Activated naive CD4-positive, alpha-beta T cell treated with Interleukin-2 at 50 U/mL for 16 hours (primary cell): ENCODE measurements around the gene HHATL.

Experiments
- DNase-seq: peaks from one replicate; pipeline ENCODE4 v3.0.0-alpha.2; 2020

Gene HHATL

GRCh38 chr3:42696356-42697288, 6.0 kb downstream of the HHATL start:
- DNase-seq: no peak

- no peak for DNase-seq
These were observed 8.2 kb downstream of the HHATL start for GRCh38 chr3:42694366-42694765.

GRCh38 chr3:42693530-42693930, 9.1 kb downstream of the HHATL start:
- DNase-seq: no peak

- no peak for DNase-seq
These were observed 9.7 kb downstream of the HHATL start for GRCh38 chr3:42692667-42693529.

GRCh38 chr3:42691816-42692666, 10.6 kb downstream of the HHATL start:
- DNase-seq: no peak

- DNase-seq: no peak
These were observed 11.6 kb downstream of the HHATL start for GRCh38 chr3:42690766-42691680.

- no peak for DNase-seq
These were observed 12.4 kb downstream of the HHATL start for GRCh38 chr3:42690191-42690590.

GRCh38 chr3:42689421-42690014, 13.1 kb downstream of the HHATL start:
- DNase-seq: no peak

GRCh38 chr3:42688487-42689420, 13.8 kb downstream of the HHATL start:
- no peak for DNase-seq

- DNase-seq: no peak
These were observed 14.6 kb downstream of the HHATL start for GRCh38 chr3:42688016-42688415.

GRCh38 chr3:42686832-42687650, 15.6 kb downstream of the HHATL start:
- DNase-seq: no peak

- DNase-seq: no peak
These were observed 16.4 kb downstream of the HHATL start for GRCh38 chr3:42685891-42686820.

- DNase-seq: no peak
These were observed 17.2 kb downstream of the HHATL start, which contains the start of gene KLHL40 for GRCh38 chr3:42685363-42685881. KLHL40 (plus strand) TSS chr3:42685537; CDS start chr3:42685619, 82 bp downstream.

- no peak for DNase-seq
These were observed 17.8 kb downstream of the HHATL start for GRCh38 chr3:42684632-42685362.

GRCh38 chr3:42683875-42684598, 18.6 kb downstream of the HHATL start:
- DNase-seq: peak; percentile 56
